SK-N-SH (cell line): ENCODE data around the gene MB21D2. TPM values are rescaled to one million over a fixed set of nuclear protein-coding genes. Genes with fewer than 3 reads are reported as not detected.

Experiments
- CTCF ChIA-PET: fragments of 300-600, 350-600 bp; formaldehyde crosslinking; extraction: SDS; loops from one replicate; lab custom pipeline; 2021; lab: Yijun Ruan, JAX
- POLR2A ChIA-PET: fragments of 350-600 bp; sonication (Branson Sonifier 250); formaldehyde crosslinking; extraction: SDS; loops from one replicate; lab custom pipeline; 2020; ENCODE audit warnings: antibody characterized with exemption, inconsistent platforms; lab: Yijun Ruan, JAX
- DNase-seq: peaks from one replicate; pipeline ENCODE4 v3.0.0; 2012
- H2AFZ ChIP-seq: fragments of 200-600 bp; sonication (generic); 2 replicates; pipeline ENCODE4 v1.8.1; 2016; ENCODE audit warnings: antibody characterized with exemption, mild to moderate bottlenecking, low read depth
- H3F3A ChIP-seq: fragments of 200-600 bp; sonication (generic); replicated peaks from 2 replicates; pipeline ENCODE3; 2016; ENCODE audit warnings: antibody characterized with exemption, mild to moderate bottlenecking; ENCODE audit not compliant: insufficient read depth
- H3K27ac ChIP-seq, 2 experiments: fragments of 200-500 bp in 1 of 2; fragments of 200-600 bp in 1 of 2; sonication (Bioruptor generic) in 1 of 2; sonication (generic), shearing (Covaris generic) in 1 of 2; 2 replicates each; pipeline versions ENCODE4 v1.5.1 to v1.6.1; 2014 to 2016; ENCODE audit warnings: low read depth in 2 of 2, inconsistent platforms in 1 of 2, low read length in 1 of 2, mild to moderate bottlenecking in 1 of 2, mixed read lengths in 1 of 2
- H3K27me3 ChIP-seq: fragments of 200-600 bp; sonication (generic), shearing (Covaris generic); 2 replicates; pipeline ENCODE4 v1.6.1; 2016; ENCODE audit warnings: mixed run types; ENCODE audit not compliant: insufficient read depth
- H3K36me3 ChIP-seq, 2 experiments: fragments of 200-500 bp in 1 of 2; fragments of 200-600 bp in 1 of 2; sonication (Bioruptor generic) in 1 of 2; sonication (generic) in 1 of 2; replicated peaks in 1 of 2; 2 replicates each; pipeline versions ENCODE3 to v1.5.1; 2014 to 2016; ENCODE audit warnings: low read length in 1 of 2, mild to moderate bottlenecking in 1 of 2; ENCODE audit not compliant: insufficient read depth in 2 of 2, control insufficient read depth in 1 of 2
- H3K4me1 ChIP-seq, 2 experiments: fragments of 200-500 bp in 1 of 2; fragments of 200-600 bp in 1 of 2; sonication (Bioruptor generic) in 1 of 2; sonication (generic), shearing (Covaris generic) in 1 of 2; 2 replicates each; pipeline versions ENCODE4 v1.5.1 to v1.6.1; 2014 to 2016; ENCODE audit warnings: low read depth in 1 of 2, low read length in 1 of 2, mixed run types in 1 of 2; ENCODE audit not compliant: insufficient read depth in 2 of 2, control insufficient read depth in 1 of 2
- H3K4me2 ChIP-seq: fragments of 200-600 bp; sonication (generic), shearing (Covaris generic); 2 replicates; pipeline ENCODE4 v1.6.1; 2017; ENCODE audit warnings: mixed run types
- H3K4me3 ChIP-seq, 2 experiments: fragments of 200-500 bp in 1 of 2; fragments of 200-600 bp in 1 of 2; sonication (Bioruptor generic) in 1 of 2; sonication (generic), shearing (Covaris generic) in 1 of 2; 2 replicates each; pipeline versions ENCODE4 v1.5.1 to v1.8.1; 2014 to 2016; ENCODE audit warnings: low read depth in 2 of 2, inconsistent platforms in 1 of 2, low read length in 1 of 2, mild to moderate bottlenecking in 1 of 2, mixed read lengths in 1 of 2, moderate library complexity in 1 of 2
- H3K79me2 ChIP-seq: fragments of 200-600 bp; sonication (generic); 2 replicates; pipeline ENCODE4 v1.8.1; 2017; ENCODE audit warnings: mild to moderate bottlenecking; ENCODE audit not compliant: insufficient read depth
- H3K9ac ChIP-seq: fragments of 200-600 bp; sonication (generic); 2 replicates; pipeline ENCODE4 v1.6.1; 2017; ENCODE audit warnings: mixed run types
- H3K9me2 ChIP-seq: fragments of 200-600 bp; sonication (generic); 2 replicates; pipeline ENCODE4 v1.6.1; 2017; ENCODE audit warnings: mixed run types
- H3K9me3 ChIP-seq: fragments of 200-600 bp; sonication (generic); 2 replicates; pipeline ENCODE4 v1.6.1; 2017; ENCODE audit warnings: mixed run types, mild to moderate bottlenecking, moderate library complexity
- H4K20me1 ChIP-seq: fragments of 200-600 bp; sonication (generic); 2 replicates; pipeline ENCODE4 v1.6.1; 2017; ENCODE audit warnings: mild to moderate bottlenecking, mixed run types; ENCODE audit not compliant: insufficient read depth
- ELF1 ChIP-seq: IDR thresholded peaks from 2 replicates; pipeline ENCODE4 v1.4.0; 2012
- EZH2phosphoT487 ChIP-seq: fragments of 200-600 bp; sonication (generic); IDR thresholded peaks from 2 replicates; pipeline ENCODE4 v1.6.1; 2017; ENCODE audit warnings: low read depth, mixed run types, mild to moderate bottlenecking, antibody characterized with exemption, moderate library complexity, borderline replicate concordance
- FOSL2 ChIP-seq: IDR thresholded peaks from 2 replicates; pipeline ENCODE4 v1.4.0; 2012; ENCODE audit warnings: low read depth, mild to moderate bottlenecking, moderate library complexity, borderline replicate concordance
- JUND ChIP-seq: IDR thresholded peaks from 2 replicates; pipeline ENCODE4 v1.4.0; 2012
- NFIC ChIP-seq: IDR thresholded peaks from 2 replicates; pipeline ENCODE4 v1.4.0; 2012; ENCODE audit warnings: borderline replicate concordance
- SIN3A ChIP-seq: IDR thresholded peaks from 2 replicates; pipeline ENCODE4 v1.6.1; 2012; ENCODE audit warnings: low read depth, mild to moderate bottlenecking, low read length, moderate library complexity, borderline replicate concordance
- TCF12 ChIP-seq: IDR thresholded peaks from 2 replicates; pipeline ENCODE4 v1.4.0; 2012
- YY1 ChIP-seq: IDR thresholded peaks from 2 replicates; pipeline ENCODE4 v1.4.0; 2012; ENCODE audit warnings: low read depth, mild to moderate bottlenecking
- WGBS: methylation state at CpG from one replicate; pipeline ENCODE4 v1.1.6; 2017; ENCODE audit warnings: low lambda C conversion rate; 5-methylcytosine and 5-hydroxymethylcytosine counted together
- polyA plus RNA-seq, 3 experiments: library from polyadenylated mRNA; depleted of rRNA; stranded (reverse); fragments of >200 nt; gene quantifications; 2 replicates each; pipeline ENCODE4 v1.2.3, GENCODE V29; 2012
- TF ChIP-seq, protein P1 (sequence below): IDR thresholded peaks from 2 replicates; pipeline ENCODE4 v1.4.0; 2012; ENCODE audit warnings: low read depth
- TF ChIP-seq, protein P2 (sequence below): fragments of 200-600 bp; sonication (generic); IDR thresholded peaks from 2 replicates; pipeline ENCODE4 v1.6.1; 2017; ENCODE audit warnings: antibody characterized with exemption, mild to moderate bottlenecking, moderate library complexity
- TF ChIP-seq, protein P3 (sequence below): IDR thresholded peaks from 2 replicates; pipeline ENCODE4; 2012
- TF ChIP-seq, protein P4 (sequence below): fragments of 150-350 bp; IDR thresholded peaks from 2 replicates; pipeline ENCODE4 v1.6.1; 2017; ENCODE audit warnings: antibody characterized with exemption, low read length, low read depth, borderline replicate concordance

The MB21D2 gene
- polyA plus RNA-seq, 1 of the 3 experiments (the other 2 are of a cell fraction) = 12.7 TPM

DNA sequence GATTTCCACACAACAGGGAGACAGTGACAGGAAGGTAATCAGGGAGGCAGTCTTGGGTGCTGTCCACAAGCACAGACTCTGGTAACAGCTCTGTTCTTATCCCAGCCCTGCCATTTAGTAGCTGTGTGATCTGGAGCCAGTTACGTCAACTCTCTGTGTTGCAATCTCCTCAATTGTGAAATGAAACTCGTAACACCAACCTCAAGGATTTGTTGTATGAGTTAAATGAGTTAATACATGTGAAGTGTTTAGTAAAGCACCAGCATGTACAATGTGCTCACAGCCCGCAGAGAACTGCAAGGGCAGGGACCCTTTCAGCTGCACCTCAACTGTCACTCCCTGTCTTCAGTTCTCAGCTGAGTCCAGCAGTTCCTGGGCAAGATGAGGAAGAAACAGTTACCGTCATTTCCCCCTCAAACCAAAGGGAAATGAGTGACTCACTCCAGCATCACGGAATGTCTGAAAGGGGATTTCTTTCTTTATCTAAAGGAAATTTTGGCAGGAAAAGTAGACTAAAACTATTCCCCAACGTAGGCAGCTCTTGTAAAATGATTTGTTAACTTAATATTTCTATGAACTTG lies 39.9 kb upstream of the MB21D2 start:
- Histone ChIP-seq H3K9me3 (no peaks in the 10 kb centered on the region), H3K36me3 (no peaks in the 10 kb centered on the region), H3K9me2 (no peaks in the 10 kb centered on the region), H3F3A (peaks cover 3% of the 10 kb centered on the region), H3K27me3 (no peaks in the 10 kb centered on the region), H3K4me3 (no peak overlapping the region), H4K20me1 (no peaks in the 10 kb centered on the region), H3K79me2 (no peaks in the 10 kb centered on the region), H2AFZ (peak overlapping the region; percentile 31; the same call in 1 of the 2 replicates), H3K9ac (no peak overlapping the region), H3K4me2 (peak overlapping the region; percentile 46; the same call in 1 of the 2 replicates), H3K4me1 (no peaks in the 10 kb centered on the region), H3K27ac (peak overlapping the region in 1 of 2 experiments; percentile 45; a peak in 2 of 4 replicates)
- 26% methylated on average over 6 of the region's 6 CpGs for WGBS
- DNase-seq = no peak
- CTCF ChIA-PET = no interaction called here
- TF ChIP-seq JUND = peak; percentile 70
- TF ChIP-seq FOSL2 = peak; percentile 71
- TF ChIP-seq, protein P1, sequence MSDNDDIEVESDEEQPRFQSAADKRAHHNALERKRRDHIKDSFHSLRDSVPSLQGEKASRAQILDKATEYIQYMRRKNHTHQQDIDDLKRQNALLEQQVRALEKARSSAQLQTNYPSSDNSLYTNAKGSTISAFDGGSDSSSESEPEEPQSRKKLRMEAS = no peak
- POLR2A ChIA-PET = no interaction called here

DNA sequence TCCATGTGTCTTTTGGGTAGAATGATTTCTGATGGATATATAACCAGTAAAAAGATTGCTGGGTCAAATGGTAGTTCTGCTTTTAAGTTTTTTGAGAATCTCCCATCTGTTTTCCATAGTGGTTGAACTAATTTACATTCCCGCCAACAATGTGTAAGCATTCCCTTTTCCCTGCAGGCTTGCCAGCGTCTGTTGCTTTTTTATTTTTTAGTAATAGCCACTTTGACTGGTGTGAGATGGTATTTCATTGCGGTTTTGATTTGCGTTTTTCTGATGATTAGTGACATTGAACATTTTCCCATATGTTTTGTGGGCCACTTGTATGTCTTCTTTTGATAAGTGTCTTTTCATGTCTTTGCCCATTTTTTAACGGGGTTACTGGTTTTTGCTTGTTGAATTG lies 36.3 kb upstream of the MB21D2 start:
- H4K20me1 ChIP-seq = no peaks in the 10 kb centered on the region
- no peak overlapping the region for H3K4me2 ChIP-seq
- no peak for DNase-seq
- H3F3A ChIP-seq = peaks cover 3% of the 10 kb centered on the region
- H3K27me3 ChIP-seq = no peaks in the 10 kb centered on the region
- no peaks in the 10 kb centered on the region for H3K9me3 ChIP-seq
- CTCF ChIA-PET = no interaction called here
- H3K9ac ChIP-seq = no peak overlapping the region
- H3K36me3 ChIP-seq = no peaks in the 10 kb centered on the region
- no peak overlapping the region for H3K27ac ChIP-seq
- H3K4me1 ChIP-seq = no peaks in the 10 kb centered on the region
- H3K9me2 ChIP-seq = no peaks in the 10 kb centered on the region
- POLR2A ChIA-PET = no interaction called here
- no peak overlapping the region for H2AFZ ChIP-seq
- H3K79me2 ChIP-seq = no peaks in the 10 kb centered on the region
- H3K4me3 ChIP-seq = no peak overlapping the region
- 67% methylated on average over 5 of the region's 5 CpGs for WGBS
- TF ChIP-seq NFIC (no peak), SIN3A (no peak)
- TF ChIP-seq, protein P2, sequence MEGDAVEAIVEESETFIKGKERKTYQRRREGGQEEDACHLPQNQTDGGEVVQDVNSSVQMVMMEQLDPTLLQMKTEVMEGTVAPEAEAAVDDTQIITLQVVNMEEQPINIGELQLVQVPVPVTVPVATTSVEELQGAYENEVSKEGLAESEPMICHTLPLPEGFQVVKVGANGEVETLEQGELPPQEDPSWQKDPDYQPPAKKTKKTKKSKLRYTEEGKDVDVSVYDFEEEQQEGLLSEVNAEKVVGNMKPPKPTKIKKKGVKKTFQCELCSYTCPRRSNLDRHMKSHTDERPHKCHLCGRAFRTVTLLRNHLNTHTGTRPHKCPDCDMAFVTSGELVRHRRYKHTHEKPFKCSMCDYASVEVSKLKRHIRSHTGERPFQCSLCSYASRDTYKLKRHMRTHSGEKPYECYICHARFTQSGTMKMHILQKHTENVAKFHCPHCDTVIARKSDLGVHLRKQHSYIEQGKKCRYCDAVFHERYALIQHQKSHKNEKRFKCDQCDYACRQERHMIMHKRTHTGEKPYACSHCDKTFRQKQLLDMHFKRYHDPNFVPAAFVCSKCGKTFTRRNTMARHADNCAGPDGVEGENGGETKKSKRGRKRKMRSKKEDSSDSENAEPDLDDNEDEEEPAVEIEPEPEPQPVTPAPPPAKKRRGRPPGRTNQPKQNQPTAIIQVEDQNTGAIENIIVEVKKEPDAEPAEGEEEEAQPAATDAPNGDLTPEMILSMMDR = no peak

DNA sequence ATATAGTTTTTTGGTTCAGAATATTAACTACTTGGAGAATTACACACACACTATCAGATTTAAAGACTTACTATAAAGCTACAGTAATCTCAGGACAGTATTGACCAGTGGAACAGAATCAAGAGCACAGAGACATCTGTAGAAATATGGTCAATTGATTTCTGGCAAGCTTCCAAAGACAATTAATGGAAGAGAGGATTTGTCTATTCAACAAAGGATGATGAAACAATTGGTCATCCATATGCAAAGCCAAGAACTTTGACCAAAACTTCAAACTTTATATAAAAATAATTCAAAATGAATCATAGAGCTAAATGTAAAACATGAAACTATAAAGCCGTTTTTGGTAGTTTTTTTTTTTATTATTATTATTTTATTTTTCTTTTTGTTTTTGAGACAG lies 29.8 kb upstream of the MB21D2 start:
- no peak overlapping the region for H3K27ac ChIP-seq
- DNase-seq = no peak
- no peaks in the 10 kb centered on the region for H3K36me3 ChIP-seq
- CTCF ChIA-PET = no interaction called here
- H2AFZ ChIP-seq = no peak overlapping the region
- POLR2A ChIA-PET = no interaction called here
- TF ChIP-seq ELF1 = no peak
- TF ChIP-seq SIN3A = no peak
- TF ChIP-seq, protein P3, sequence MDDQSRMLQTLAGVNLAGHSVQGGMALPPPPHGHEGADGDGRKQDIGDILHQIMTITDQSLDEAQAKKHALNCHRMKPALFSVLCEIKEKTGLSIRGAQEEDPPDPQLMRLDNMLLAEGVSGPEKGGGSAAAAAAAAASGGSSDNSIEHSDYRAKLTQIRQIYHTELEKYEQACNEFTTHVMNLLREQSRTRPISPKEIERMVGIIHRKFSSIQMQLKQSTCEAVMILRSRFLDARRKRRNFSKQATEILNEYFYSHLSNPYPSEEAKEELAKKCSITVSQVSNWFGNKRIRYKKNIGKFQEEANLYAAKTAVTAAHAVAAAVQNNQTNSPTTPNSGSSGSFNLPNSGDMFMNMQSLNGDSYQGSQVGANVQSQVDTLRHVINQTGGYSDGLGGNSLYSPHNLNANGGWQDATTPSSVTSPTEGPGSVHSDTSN = no peak
- TF ChIP-seq EZH2phosphoT487 = no peak
- TF ChIP-seq NFIC = no peak
- TF ChIP-seq, protein P1 = no peak
- no peak for TF ChIP-seq TCF12
- TF ChIP-seq, protein P4, sequence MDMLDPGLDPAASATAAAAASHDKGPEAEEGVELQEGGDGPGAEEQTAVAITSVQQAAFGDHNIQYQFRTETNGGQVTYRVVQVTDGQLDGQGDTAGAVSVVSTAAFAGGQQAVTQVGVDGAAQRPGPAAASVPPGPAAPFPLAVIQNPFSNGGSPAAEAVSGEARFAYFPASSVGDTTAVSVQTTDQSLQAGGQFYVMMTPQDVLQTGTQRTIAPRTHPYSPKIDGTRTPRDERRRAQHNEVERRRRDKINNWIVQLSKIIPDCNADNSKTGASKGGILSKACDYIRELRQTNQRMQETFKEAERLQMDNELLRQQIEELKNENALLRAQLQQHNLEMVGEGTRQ = no peak
- no peak for TF ChIP-seq YY1
- H3K79me2 ChIP-seq = no peaks in the 10 kb centered on the region
- no peaks in the 10 kb centered on the region for H3F3A ChIP-seq
- no peaks in the 10 kb centered on the region for H3K27me3 ChIP-seq
- no peak overlapping the region for H3K4me3 ChIP-seq
- H3K4me1 ChIP-seq = no peaks in the 10 kb centered on the region
- no peaks in the 10 kb centered on the region for H4K20me1 ChIP-seq
- H3K9ac ChIP-seq = no peak overlapping the region
- no peaks in the 10 kb centered on the region for H3K9me2 ChIP-seq
- 31% methylated on average over 1 of the region's 1 CpG for WGBS
- H3K9me3 ChIP-seq = no peaks in the 10 kb centered on the region
- H3K4me2 ChIP-seq = no peak overlapping the region
